Limb (tissue), 2 donors: ENCODE data around the gene CPNE2.

Experiments
- DNase-seq, 2 donors: peaks; one replicate each; pipeline ENCODE4 v3.0.0-alpha.2; 2016; ENCODE audit errors: extremely low spot score in 2 of 2

CPNE2 gene

GRCh38 chr16:57144027-57144426 lies 51.6 kb downstream of the CPNE2 start:
- DNase-seq: no peak

DNA sequence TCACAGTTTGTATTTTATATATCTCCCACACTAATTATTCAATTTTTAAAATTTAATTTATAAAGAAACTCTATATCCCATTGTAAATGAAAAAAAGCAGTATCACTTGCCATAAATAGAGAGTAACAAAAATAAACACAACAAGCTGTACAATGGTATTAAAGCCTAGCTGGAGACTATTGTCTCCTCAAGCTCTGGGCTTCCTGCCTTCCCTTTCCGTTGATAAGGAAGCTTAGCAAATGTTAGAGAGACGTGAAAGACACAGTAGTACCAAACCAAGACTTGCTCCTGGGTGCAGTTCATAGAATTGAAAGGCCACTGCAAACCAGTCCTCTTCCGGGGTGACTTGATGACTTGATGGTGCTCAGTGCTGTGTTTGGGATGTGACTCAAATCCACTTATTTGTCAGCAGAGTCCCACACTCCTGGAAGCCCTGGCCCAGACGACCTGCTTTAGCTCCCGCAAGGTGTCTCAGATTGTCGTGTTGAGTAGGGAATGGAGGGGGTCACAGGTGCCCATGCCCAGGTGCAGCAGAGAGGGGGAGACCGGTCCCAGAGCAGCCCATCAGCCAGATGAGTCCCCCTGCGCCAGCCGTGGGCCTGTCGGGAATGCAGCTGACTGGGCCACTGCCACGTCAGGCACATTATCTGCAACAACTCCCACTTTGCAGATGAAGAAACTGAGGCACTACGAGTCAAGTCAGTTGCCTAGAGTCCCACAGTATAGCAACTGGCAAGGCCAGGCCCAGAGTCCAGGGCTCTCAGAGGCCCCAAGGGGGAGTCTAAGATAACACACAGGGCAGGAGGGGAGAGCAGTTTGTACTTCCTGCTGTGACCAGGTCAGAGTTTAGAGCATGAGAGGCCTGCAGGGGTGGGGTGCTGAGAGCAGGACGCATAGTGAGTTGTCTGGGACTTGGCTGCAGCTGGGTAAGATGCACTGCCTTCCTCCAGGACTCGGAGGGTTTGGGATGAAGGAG lies 53.0 kb downstream of the CPNE2 start:
- no peak for DNase-seq

- no peak for DNase-seq
These were observed 53.8 kb downstream of the CPNE2 start for GRCh38 chr16:57146040-57146647.

DNA sequence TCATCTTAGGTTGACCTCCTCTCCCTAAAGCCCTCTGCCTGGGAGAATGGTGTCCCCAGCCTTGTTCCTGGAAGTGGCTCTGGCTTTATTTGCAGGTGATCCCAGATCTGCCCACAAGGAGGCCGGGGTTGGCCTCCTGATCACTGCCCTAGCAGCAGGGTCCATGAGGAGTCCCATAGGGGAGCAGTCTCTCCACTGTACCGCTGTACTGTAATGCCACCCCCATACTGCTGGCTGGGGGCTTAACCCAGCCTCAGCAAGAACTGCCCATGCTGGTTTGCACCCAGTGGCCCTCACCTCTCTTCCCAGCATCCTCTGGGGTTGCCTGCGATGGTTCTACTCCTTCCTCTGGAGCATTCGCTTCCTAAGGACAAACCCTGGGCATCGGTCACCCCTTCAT lies 54.4 kb downstream of the CPNE2 start:
- DNase-seq: no peak

DNA sequence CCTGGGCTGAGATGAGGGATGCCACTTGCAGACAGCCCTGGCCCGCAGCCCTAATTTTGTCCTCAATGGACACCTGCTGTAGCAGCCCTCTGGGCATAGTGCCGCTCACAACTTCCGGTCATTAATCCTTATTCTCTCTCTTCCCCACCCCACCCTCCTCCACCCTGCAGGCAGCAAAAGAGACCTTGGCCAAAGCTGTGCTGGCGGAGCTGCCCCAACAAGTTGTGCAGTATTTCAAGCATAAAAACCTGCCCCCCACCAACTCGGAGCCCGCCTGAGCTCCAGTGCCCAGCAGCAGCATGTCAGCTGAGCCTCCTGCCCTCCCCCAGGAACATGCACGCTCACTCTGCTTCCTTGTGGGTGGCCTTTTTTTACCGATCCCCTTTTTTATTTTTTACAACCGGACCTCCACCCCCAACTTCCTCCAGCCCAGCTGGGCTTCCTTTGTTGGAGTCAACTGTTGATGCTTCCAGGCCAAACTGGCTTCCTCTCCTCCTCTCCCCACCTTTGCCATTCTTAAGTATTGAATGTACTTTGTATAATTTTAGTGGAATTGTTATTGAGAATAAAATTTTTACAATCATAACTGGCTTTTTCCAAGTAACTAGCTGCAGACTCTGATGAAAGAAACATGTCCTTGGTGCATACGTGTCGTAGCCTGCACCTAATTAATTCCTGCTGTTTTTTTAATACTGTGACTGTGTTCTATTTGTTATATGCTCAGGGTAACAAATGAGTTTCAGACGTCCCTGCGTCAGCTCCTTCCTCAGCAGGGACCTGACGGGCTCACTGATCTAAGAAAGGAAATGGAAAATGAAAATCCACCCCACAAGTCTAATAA lies 55.2 kb downstream of the CPNE2 start:
- DNase-seq: peak in 1 of 2 donors; percentile 50

- no peak for DNase-seq
These were observed 56.1 kb downstream of the CPNE2 start for GRCh38 chr16:57148481-57148880.

DNA sequence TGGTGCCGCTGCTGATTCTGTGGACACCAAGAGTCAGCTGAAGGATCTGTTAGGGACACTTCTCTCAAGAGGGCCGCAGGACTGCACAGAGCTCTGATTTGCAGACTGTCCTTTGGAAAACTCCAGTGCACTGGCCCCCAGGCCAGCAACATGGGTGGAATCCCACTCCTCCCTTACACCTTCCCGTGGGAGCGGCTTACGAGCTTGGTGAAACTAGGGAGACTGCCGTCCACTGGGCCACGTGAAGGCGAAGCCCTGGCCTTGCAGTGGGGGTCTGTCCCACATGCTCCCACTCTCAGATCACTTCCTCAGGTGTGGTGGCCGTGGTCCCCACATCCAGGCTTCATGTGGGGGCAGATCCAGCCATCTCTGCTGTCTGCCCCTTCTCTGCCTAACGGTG lies 57.0 kb downstream of the CPNE2 start:
- no peak for DNase-seq

- no peak for DNase-seq
These were observed 58.4 kb downstream of the CPNE2 start for GRCh38 chr16:57150682-57151330.

DNA sequence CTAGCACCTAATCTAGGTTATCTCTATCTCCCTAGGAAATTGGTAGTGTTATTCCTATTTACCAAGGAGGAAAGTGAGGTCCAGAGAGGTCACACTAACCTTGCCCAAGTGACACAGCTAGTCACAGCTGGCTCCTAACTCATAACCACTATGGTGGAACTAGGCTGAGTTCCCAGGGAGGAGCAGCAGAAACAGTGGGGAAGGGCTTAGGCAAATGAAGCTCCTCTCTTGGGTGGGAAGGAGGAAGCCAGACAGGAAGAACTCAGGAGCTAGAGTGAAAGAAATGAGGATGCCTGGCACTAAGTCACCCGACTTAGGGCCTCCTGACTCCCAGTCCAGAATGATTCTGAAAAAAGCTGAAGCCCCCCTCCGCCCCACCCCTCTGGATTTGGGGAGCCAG lies 59.0 kb downstream of the CPNE2 start:
- no peak for DNase-seq

GRCh38 chr16:57152096-57153093 lies 60.0 kb downstream of the CPNE2 start:
- DNase-seq: no peak

DNA sequence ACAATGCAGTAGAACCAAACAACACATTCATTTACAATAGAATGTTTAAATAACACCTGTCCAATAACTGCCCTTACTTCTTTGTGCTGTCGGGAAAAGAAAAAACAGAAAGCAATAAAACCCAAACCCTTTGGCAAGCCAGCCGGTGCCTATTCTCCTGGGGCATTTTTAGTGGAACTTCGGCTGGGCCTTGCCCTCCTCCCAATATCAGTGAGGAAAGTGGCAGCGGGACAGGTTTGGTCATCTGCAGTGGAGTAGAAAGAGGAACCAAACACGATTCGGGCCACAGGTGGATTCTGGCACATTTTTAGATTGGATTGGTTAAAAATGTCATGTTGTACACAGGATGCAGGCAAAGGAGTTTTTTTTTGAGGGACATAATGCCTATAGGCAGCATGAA lies 61.5 kb downstream of the CPNE2 start:
- DNase-seq: no peak

- DNase-seq: no peak
These were observed 63.4 kb downstream of the CPNE2 start for GRCh38 chr16:57155702-57156350.

DNA sequence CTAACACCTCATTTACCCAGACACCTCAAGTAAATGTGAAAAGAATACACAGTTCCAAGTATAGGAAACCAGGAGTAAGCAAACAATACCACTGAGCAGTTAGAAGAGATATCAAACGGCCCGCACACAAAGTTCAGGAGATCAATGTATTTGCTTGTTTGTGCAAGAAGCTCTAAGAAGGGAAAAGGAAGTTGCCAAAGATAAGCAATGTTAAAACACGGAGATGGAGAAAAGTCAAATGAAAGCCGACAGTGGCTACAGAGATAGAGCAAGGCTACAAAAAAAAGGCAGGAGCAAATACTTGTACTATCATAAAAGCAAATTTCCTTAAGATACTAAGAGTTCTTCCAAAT lies 63.9 kb downstream of the CPNE2 start:
- no peak for DNase-seq

DNA sequence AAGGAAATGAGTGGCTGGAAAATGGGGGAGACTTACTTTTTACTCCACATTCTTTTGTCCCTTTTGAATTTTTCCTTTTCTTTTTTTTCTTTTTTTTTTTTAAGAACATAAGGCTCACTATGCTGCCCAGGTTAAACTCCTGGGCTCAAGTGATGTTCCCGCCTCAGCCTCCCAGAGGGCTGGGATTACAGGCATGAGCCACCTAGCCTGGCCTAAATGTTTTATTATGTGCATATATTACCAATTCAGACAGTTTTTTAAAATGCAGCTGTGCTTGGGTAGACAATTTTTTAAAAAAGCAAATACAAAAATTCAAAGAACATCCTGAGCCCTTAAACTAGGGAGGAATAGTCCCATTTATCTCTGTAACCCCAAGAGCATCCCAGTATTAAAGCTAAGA lies 65.2 kb downstream of the CPNE2 start:
- DNase-seq: no peak

DNA sequence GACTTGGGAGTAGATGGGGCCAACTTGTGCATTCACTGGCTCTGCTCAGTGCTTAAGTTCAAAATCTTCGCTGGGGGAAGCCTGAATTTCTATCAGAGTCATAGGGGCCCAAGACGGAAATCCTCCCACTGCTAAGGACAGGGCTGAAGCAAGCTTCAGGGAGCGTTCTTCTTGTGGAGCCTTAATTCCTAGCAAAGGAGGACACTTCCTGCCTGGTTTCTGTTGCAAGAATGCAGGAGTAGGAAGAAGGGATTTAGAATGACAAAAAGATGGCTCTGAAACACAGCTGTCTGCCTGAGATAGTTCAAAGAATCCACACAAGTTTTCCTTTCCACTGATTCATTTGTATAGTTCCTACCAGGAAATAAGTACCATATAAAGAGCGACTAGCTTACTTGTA lies 67.1 kb downstream of the CPNE2 start:
- DNase-seq: no peak

DNA sequence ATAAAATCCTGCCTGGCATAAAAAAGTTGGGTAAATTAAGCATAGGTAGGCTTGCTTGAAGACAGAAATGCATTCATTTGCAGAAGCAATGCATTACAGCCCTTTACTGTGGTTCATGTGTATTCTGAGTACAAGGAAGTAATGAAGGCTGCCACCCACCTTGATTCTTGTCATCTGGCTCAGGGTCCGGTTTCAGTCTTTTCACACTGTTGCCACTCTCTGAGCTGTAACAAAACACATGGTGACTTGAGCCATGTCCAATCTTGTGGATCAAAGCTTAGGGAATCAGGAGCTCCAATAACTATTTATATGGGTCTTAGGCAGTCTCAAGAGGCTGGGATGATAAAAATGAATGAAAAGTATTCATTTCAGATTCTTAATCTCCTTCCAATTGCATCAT lies 71.5 kb downstream of the CPNE2 start:
- DNase-seq: no peak

GRCh38 chr16:57165483-57165882 lies 73.1 kb downstream of the CPNE2 start:
- no peak for DNase-seq

- no peak for DNase-seq
These were observed 73.6 kb downstream of the CPNE2 start for GRCh38 chr16:57165938-57166337.

DNA sequence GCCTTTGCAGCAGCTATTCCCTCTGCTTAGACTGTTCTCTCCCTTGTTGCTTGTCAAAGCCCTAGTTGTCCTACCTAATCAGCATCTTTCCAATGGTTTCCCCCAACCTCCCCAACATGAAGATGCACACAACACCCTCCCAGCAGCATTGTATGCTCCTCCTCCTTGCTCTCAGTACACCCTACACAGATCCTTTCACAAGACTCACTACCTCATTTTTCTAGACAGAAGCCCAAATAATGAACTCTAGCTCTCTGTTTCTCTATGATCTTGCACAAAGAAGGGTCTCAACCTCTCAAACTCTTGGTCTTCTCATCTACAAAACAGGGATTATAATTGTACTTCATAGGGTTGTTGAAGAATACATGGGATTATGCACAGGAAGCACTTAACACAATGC lies 74.1 kb downstream of the CPNE2 start:
- no peak for DNase-seq

DNA sequence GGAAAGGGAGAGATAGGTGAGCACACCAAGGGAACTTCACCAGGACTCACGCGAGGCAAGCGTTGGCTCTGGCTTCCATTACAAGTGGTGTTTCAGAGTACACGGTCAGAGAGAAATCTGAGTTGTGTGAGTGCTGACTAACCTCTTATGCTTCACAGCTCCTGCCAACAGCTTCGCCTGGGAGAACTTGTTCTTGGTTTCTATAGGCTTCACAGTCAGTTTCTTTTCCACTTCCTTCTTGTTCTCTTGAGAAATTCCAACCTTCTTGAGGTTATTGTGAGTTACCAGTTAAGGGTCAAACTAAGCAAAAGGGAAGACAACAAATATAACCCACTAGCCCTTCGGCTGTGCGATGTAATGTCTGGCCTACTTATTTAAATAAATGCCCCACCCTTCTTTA lies 74.6 kb downstream of the CPNE2 start:
- no peak for DNase-seq
